ENCODE data around the gene KIF13A. TPM values are rescaled to one million over a fixed set of nuclear protein-coding genes. Genes with fewer than 3 reads are reported as not detected.
"Not testable (repeated sequence)": the region's sequence is repeated elsewhere in the genome, so short reads cannot be mapped to it uniquely, and the experiment has no call there.

Gene KIF13A
- total and polyA plus RNA-seq, 10 donors, result 3.7 to 32.0 (median 19.9) TPM

DNA sequence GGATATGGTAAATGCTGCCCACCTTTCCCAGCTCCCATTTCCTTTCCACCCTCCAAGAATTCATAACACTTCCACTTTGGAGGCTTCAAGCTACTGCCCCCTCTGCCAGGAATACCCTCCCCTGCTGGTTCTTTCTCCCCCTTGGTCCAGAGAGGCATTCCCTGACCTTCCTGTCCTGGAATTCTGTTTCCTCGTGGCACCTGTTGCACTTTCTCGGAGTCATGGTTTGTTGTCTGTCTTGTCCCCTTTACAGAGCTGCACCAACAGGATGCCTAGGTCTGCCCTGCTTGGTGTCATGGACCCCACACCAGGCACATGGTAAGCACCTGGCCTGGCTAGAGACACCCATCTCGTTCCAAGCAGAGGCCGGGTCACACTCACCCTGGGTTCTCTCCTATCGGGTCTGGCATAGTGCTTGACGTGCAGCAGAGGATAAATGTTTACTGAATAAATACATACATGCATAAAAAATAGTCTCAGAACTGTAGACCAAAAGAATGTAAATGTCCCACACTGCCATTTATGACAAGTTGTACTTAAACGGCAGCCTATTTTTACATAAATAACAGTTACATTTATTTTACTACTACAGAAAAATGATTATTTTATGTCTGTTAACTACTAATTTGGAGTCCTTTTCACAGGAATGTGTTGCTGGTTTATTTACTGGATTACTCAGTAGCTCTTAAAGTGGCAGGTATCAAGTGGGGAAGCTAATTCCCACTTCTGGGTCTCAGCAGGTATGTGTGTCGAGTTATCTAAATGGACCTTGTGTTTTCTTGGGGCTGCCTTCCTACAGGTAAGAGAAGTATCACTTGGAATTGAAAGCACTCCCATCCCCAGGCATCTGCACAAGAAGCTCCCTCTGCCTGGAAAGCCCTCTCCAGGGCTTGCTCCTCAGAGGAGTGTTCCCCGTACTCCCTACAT lies 69.3 kb downstream of the KIF13A start:
- intact Hi-C loops (cut with DNase I; ENCODE audit: low total_unique reads), result no loop called here
- peaks cover 0 to 4% (median 0%) of the 10 kb centered on the region in 6 donors for H3K36me3 ChIP-seq
- WGBS, 5 donors, result 93 to 96% (median 94%) methylated on average over 9 of the region's 9 CpGs
- H3K9me3 ChIP-seq, result no peaks in the 10 kb centered on the region
- TF ChIP-seq, protein P1, sequence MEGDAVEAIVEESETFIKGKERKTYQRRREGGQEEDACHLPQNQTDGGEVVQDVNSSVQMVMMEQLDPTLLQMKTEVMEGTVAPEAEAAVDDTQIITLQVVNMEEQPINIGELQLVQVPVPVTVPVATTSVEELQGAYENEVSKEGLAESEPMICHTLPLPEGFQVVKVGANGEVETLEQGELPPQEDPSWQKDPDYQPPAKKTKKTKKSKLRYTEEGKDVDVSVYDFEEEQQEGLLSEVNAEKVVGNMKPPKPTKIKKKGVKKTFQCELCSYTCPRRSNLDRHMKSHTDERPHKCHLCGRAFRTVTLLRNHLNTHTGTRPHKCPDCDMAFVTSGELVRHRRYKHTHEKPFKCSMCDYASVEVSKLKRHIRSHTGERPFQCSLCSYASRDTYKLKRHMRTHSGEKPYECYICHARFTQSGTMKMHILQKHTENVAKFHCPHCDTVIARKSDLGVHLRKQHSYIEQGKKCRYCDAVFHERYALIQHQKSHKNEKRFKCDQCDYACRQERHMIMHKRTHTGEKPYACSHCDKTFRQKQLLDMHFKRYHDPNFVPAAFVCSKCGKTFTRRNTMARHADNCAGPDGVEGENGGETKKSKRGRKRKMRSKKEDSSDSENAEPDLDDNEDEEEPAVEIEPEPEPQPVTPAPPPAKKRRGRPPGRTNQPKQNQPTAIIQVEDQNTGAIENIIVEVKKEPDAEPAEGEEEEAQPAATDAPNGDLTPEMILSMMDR (IDR thresholded peaks at IDR 0.05 in 8 of 11, conservative IDR thresholded peaks at IDR 0.05 in 3 of 11), result no peak
- TF ChIP-seq POLR2AphosphoS5 (IDR thresholded peaks at IDR 0.05), result no peak
- TF ChIP-seq POLR2A (IDR thresholded peaks at IDR 0.05), result no peak
- H3K4me3 ChIP-seq, result no peak overlapping the region
- H3K27ac ChIP-seq, result no peak overlapping the region
- H3K4me1 ChIP-seq, result no peaks in the 10 kb centered on the region
- no peak for DNase-seq
- H3K27me3 ChIP-seq (replicated peaks in 1 of 7), result no peaks in the 10 kb centered on the region

DNA sequence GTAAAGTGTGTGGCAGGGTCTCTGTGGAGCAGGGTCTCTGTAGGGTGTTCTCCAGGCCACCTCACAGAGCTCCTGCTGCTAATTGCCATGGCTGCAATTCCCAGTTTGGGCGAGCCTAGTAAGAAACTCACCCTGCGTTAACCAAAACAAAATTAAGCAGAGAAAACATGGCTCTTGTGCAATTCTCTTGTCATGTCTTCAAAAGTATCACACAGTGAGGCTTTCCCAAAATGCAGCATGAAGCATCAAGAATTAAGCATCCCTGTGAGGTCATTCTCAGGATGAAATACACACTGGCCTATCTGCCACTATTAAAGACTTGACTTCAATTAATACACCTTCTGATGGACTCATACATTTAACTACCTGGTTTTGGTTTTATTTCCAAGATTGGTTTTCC lies 72.8 kb downstream of the KIF13A start:
- WGBS, 5 donors, result 91 to 100% (median 96%) methylated on average over 2 of the region's 2 CpGs
- no peaks in the 10 kb centered on the region for H3K9me3 ChIP-seq
- H3K36me3 ChIP-seq, result peaks cover 0 to 2% (median 0%) of the 10 kb centered on the region in 6 donors
- H3K4me1 ChIP-seq, result peaks cover 0 to 13% (median 4%) of the 10 kb centered on the region in 6 donors
- no peak overlapping the region for H3K27ac ChIP-seq
- TF ChIP-seq POLR2A (IDR thresholded peaks at IDR 0.05), result no peak
- TF ChIP-seq, protein P1 (IDR thresholded peaks at IDR 0.05 in 8 of 11, conservative IDR thresholded peaks at IDR 0.05 in 3 of 11), result no peak
- TF ChIP-seq POLR2AphosphoS5 (IDR thresholded peaks at IDR 0.05), result no peak
- no peak for DNase-seq
- no peaks in the 10 kb centered on the region for H3K27me3 ChIP-seq (replicated peaks in 1 of 7)
- intact Hi-C loops (cut with DNase I; ENCODE audit: low total_unique reads), result no loop called here
- H3K4me3 ChIP-seq, result no peak overlapping the region

DNA sequence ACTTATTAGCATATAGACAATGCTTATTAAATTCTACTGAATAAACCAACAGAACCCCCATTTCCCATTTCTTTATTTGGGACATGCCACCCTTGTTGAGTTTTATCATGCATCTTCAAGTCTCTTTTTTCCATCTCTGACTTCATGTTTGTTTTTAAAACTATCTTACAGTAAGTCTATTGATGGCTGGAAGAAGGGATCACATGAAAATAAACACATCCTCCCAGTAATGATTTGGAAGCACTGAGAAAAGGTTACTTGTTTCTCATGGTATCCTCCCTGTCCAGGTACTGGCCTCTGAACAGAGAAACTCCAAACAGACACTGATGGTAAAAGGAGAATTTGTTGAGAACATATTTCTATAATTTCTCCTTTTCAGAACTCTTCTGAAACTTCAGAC lies 74.9 kb downstream of the KIF13A start:
- intact Hi-C loops (cut with DNase I; ENCODE audit: low total_unique reads), result no loop called here
- Histone ChIP-seq H3K4me1 (peaks cover 0 to 32% (median 12%) of the 10 kb centered on the region in 6 donors), H3K27ac (no peak overlapping the region), H3K36me3 (no peaks in the 10 kb centered on the region), H3K4me3 (no peak overlapping the region), H3K27me3 (replicated peaks in 1 of 7) (no peaks in the 10 kb centered on the region), H3K9me3 (no peaks in the 10 kb centered on the region)
- TF ChIP-seq, protein P1 (IDR thresholded peaks at IDR 0.05 in 8 of 11, conservative IDR thresholded peaks at IDR 0.05 in 3 of 11), result no peak
- TF ChIP-seq POLR2AphosphoS5 (IDR thresholded peaks at IDR 0.05) (no peak), POLR2A (IDR thresholded peaks at IDR 0.05) (no peak)
- no peak for DNase-seq

DNA sequence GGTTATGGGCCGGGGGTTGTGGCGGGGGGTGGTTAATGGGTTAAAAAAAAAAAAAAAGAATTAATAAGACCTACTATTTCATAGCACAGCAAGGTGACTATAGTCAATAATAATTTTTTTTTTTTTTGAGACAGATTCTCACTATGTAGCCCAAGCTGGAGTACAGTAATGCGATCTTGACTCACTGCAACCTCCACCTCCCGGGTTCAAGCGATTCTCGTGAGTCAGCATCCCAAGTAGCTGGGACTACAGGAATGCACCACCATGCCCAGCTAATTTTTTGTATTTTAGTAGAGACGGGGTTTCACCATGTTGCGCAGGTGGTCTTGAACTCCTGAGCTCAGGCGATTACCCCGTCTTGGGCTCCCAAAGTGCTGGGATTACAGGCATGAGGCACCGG lies 75.8 kb downstream of the KIF13A start:
- DNase-seq; H3K36me3 ChIP-seq; H3K4me3 ChIP-seq; H3K27me3 ChIP-seq (replicated peaks in 1 of 7); H3K27ac ChIP-seq; intact Hi-C loops (cut with DNase I; ENCODE audit: low total_unique reads); H3K9me3 ChIP-seq: not testable (repeated sequence)
- WGBS, 5 donors, result 87 to 96% (median 88%) methylated on average over 11 of the region's 11 CpGs
- H3K4me1 ChIP-seq, result peaks cover 0 to 41% (median 17%) of the 10 kb centered on the region in 6 donors

Measured in spleen (tissue), 11 donors.